ENCODE data around the gene CARD8.
A peak's percentile ranks its signal among the peaks of the same experiment; 100 is the strongest.

The CARD8 gene

DNA sequence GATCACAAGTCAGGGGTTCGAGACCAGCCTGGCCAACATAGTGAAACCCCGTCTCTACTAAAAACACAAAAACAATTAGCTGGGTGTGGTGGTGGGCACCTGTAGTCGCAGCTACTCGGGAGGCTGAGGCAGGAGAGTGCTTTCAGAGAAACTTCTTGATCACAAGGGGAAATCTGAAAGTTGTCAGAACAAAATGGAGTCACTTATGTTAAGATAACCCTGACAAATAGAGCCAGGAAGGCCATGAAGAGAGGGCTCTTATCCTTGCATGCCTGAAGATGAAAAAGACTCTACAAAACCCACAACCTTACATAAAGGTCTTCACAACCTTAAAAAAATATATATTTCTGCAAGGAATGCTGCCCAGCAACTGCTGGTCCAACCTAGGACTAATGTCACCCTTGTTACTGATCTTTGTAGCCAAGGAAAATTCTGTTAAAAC, 1.2 kb downstream of the CARD8 start:
- H3K36me3 ChIP-seq: no peaks in the 10 kb centered on the region
- H3K27me3 ChIP-seq: no peaks in the 10 kb centered on the region
- no peaks in the 10 kb centered on the region for H3K9me3 ChIP-seq
- TF ChIP-seq, protein P1, sequence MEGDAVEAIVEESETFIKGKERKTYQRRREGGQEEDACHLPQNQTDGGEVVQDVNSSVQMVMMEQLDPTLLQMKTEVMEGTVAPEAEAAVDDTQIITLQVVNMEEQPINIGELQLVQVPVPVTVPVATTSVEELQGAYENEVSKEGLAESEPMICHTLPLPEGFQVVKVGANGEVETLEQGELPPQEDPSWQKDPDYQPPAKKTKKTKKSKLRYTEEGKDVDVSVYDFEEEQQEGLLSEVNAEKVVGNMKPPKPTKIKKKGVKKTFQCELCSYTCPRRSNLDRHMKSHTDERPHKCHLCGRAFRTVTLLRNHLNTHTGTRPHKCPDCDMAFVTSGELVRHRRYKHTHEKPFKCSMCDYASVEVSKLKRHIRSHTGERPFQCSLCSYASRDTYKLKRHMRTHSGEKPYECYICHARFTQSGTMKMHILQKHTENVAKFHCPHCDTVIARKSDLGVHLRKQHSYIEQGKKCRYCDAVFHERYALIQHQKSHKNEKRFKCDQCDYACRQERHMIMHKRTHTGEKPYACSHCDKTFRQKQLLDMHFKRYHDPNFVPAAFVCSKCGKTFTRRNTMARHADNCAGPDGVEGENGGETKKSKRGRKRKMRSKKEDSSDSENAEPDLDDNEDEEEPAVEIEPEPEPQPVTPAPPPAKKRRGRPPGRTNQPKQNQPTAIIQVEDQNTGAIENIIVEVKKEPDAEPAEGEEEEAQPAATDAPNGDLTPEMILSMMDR (IDR thresholded peaks at IDR 0.05): no peak
- peaks cover 87 to 91% of the 10 kb centered on the region in 2 experiments for H3K4me1 ChIP-seq (ENCODE audit: control insufficient read depth in 1 of 2, insufficient read depth in 1 of 2, low read depth in 1 of 2, low read length in 1 of 2)
- peak overlapping the region; percentile 81 to 84 for H3K4me3 ChIP-seq (ENCODE audit: low read depth in 1 of 2, low read length in 1 of 2)
- H3K27ac ChIP-seq: peak overlapping the region; percentile 100

DNA sequence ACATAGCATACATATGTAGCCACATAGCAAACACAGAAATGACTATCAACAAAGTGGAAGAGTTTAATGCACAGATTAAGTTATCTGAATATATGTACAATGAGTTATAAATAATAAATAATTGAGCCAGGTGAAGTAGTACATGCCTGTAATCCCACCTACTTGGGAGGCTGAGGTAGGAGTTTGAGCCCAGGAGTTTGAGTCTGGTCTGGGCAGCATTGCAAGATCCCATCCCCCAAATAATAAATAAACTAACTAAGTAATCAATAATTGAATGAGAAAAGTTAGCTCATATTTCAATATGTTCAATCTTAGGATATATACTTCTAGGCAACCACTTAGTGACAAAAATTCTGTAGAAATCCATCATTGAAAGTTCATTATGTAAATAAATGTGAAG, 1.7 kb downstream of the CARD8 start:
- H3K9me3 ChIP-seq: no peaks in the 10 kb centered on the region
- H3K4me1 ChIP-seq (ENCODE audit: control insufficient read depth in 1 of 2, insufficient read depth in 1 of 2, low read depth in 1 of 2, low read length in 1 of 2): peaks cover 81 to 88% of the 10 kb centered on the region in 2 experiments
- no peaks in the 10 kb centered on the region for H3K36me3 ChIP-seq
- H3K4me3 ChIP-seq (ENCODE audit: low read depth in 1 of 2, low read length in 1 of 2): peak overlapping the region in 1 of 2 experiments; percentile 81
- no peaks in the 10 kb centered on the region for H3K27me3 ChIP-seq
- TF ChIP-seq, protein P1 (IDR thresholded peaks at IDR 0.05): no peak
- peak overlapping the region; percentile 100 for H3K27ac ChIP-seq

DNA sequence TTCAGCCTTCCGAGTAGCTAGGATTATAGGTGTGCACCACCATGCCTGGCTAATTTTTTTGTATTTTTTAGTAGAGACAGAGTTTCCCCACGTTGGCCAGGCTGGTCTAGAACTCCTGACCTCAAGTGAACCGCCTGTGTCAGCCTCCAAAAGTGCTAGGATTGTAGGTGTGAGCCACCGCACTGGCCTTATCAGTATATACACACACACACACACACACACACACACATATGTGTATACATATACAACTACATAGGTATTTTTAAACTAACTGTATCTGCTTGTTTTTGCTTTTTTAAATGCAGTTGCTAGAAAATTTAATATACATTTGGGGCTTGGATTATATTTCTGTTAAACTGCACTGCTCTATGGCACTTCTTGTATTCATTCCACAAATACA, 3.1 kb downstream of the CARD8 start:
- peaks cover 12% of the 10 kb centered on the region for H3K36me3 ChIP-seq
- H3K4me1 ChIP-seq (ENCODE audit: control insufficient read depth in 1 of 2, insufficient read depth in 1 of 2, low read depth in 1 of 2, low read length in 1 of 2): peaks cover 85 to 90% of the 10 kb centered on the region in 2 experiments
- no peaks in the 10 kb centered on the region for H3K9me3 ChIP-seq
- TF ChIP-seq, protein P1 (IDR thresholded peaks at IDR 0.05): no peak
- H3K27me3 ChIP-seq: no peaks in the 10 kb centered on the region
- H3K4me3 ChIP-seq (ENCODE audit: low read depth in 1 of 2, low read length in 1 of 2): no peak overlapping the region
- peak overlapping the region; percentile 100 for H3K27ac ChIP-seq

DNA sequence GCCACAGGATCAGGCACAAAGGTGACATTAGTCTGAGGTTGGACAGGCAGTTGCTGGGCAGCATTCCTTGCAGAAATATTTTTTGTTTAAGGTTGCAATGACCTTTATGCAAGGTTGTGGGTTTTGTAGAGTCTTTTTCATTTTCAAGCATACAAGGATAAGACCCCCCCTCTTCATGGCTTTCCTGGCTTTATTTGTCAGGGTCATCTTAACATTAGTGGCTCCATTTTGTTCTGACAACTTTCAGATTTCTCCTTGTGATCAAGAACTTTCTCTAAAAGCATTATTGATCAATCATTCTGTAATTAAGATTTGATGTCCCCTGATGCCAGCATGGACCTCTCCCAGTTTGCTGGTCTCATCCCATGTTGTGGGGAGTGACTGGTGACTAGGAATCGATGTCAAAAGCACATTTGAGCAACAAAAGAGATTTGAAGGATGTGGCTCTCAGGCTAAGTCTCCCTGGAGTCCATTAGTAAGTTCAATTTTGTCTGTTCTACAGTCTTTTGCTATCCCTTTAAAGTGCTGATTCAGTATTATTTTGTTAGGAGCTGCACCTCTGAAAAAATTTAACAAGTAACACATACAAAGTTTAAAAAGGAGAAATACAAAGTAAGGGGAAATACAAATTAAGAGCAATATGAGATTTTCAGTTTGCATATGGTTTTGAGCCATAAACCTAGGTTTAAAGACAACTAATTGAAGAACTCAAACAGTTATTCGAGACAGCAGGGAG, 5.3 kb downstream of the CARD8 start:
- peak overlapping the region; percentile 93 for H3K27ac ChIP-seq

DNA sequence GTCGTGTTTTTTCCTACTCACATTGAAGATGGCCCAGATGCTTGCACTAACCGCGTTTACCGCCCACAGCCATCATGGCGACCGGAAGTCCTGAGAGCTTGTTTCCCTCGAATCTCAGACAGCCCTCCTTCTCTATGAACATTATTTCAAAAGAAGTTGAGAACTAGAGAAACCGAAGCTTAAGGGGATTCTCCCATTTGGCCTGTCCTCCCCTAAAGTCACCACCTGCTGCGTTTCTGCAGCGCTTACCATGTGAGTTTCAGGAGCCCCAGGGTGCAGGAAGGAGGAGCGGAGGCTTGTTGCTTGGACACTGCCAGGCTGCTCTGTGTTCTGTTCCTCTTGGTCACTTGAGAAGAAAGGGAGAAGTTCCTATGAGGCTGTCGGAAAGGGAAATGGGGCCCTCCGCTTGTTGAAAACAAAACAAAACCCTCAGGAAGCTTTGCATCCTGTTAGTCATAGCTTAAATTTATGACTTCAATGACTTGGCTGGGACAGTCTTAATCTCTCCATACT, 6.2 kb downstream of the CARD8 start:
- TF ChIP-seq, protein P1 (IDR thresholded peaks at IDR 0.05): peak; percentile 26
- H3K36me3 ChIP-seq: peaks cover 33% of the 10 kb centered on the region
- H3K4me1 ChIP-seq (ENCODE audit: control insufficient read depth in 1 of 2, insufficient read depth in 1 of 2, low read depth in 1 of 2, low read length in 1 of 2): peaks cover 83 to 89% of the 10 kb centered on the region in 2 experiments
- no peaks in the 10 kb centered on the region for H3K27me3 ChIP-seq
- H3K9me3 ChIP-seq: no peaks in the 10 kb centered on the region
- peak overlapping the region; percentile 93 for H3K27ac ChIP-seq
- H3K4me3 ChIP-seq (ENCODE audit: low read depth in 1 of 2, low read length in 1 of 2): peak overlapping the region; percentile 60 to 70

More for the DNA sequence above, 5.3 kb downstream of the CARD8 start:
- TF ChIP-seq, protein P1 (IDR thresholded peaks at IDR 0.05): no peak
- Histone ChIP-seq H3K9me3 (no peaks in the 10 kb centered on the region), H3K27me3 (no peaks in the 10 kb centered on the region), H3K36me3 (peaks cover 28% of the 10 kb centered on the region), H3K4me1 (ENCODE audit: control insufficient read depth in 1 of 2, insufficient read depth in 1 of 2, low read depth in 1 of 2, low read length in 1 of 2) (peaks cover 80 to 90% of the 10 kb centered on the region in 2 experiments), H3K4me3 (ENCODE audit: low read depth in 1 of 2, low read length in 1 of 2) (peak overlapping the region; percentile 60 to 70)
